HTERT RPE-1 (cell line): Measurements from ENCODE around the gene C17orf113.
"Not testable (repeated sequence)": the region's sequence is repeated elsewhere in the genome, so short reads cannot be mapped to it uniquely, and the experiment has no call there.

Experiments
- in situ Hi-C: fragments of 300-500 bp; cut with MboI; formaldehyde crosslinking; loops from 4 replicates; pipeline ENCODE4 v1.14.3; 2020; ENCODE audit warnings: low sequenced_read_pairs

The C17orf113 gene

DNA sequence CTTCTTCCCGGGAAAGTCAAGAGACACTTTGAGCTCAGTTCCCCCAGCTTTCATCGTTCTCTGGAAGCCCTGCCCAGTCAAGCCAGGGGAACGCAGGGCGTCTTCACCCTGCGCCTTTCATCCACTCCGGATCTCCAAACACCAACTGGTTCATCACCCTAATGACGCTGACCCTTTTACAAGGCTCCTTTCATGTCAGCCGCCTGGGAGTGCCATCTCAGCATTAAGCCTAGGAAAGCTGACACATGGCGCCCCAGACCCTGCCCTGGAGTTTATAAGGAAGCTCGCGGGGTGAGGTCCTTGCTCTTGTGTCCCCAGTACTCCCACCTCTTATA lies 32.6 kb downstream of the C17orf113 start:
- in situ Hi-C loops = no loop called here

DNA sequence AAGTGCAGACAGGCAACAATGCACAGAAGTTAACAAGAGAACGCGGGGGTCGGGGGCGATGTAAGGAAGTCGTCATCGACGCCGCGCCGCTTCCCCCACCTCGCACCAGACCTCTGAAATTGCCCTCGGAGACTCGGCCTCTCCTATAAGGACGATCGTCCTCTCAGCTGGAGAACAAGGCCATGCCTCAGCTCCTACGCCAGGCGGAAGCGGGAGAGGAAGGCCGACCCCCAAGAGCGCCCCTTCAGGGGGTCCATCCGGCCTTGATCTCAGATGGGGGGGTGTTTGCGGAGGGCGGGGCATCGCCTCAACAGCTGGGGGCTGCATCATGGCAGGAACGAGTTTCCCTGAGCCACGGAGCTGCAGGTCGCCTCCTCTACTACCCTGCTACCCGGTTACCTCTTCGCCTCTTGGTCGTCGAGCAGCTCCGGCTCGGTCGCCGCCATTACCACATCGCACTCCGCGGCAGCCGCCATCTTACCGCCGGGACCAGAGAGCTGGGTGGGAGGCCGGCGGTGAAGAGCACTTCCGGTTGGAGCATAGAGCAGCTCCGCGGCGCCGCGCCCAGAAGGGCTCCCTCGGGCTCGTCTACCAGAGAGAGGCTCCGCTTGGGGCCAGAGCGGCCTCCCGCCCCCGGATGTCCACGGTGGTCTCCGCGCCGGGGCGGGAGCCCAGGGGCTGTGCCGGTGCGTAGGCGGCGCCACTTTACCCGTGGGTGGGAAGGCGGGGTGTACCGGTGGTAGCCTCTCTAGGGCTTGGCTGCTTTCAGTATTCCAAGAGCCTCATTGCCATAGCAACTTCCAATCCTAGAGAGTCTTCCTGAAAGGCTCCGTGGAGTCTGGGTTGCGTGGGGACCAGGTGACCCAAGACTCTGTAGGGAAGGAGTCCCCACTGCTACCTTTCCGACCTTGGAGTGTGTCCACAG lies 33.2 kb downstream of the C17orf113 start, which contains the start of gene DNAJC7:
Gene DNAJC7, minus strand, starts transcription at position 499 of the 925 bp plus-strand sequence. Its CDS starts 23 bp downstream, at position 476.
- in situ Hi-C loops = no loop called here

DNA sequence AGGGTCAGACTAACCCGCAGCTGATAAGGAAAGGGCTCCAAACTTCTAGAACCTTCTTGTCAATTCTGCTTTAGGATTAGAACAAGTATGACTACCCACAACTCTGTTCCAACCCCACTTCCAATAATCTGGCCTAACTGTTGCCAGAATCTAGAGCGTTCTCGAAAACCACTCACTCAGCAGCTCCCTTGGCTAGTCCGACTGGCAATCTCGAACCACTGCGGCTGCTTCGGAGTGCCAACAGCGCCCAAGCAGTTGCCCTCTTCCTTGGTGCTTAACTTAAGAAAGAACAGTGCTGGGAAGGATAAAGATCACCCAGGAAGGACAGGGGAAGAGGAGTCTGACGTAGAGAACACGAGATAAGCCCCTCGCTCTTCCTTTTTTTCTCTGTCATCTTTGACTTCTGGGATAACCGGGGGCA lies 34.0 kb downstream of the C17orf113 start:
- in situ Hi-C loops = no loop called here

DNA sequence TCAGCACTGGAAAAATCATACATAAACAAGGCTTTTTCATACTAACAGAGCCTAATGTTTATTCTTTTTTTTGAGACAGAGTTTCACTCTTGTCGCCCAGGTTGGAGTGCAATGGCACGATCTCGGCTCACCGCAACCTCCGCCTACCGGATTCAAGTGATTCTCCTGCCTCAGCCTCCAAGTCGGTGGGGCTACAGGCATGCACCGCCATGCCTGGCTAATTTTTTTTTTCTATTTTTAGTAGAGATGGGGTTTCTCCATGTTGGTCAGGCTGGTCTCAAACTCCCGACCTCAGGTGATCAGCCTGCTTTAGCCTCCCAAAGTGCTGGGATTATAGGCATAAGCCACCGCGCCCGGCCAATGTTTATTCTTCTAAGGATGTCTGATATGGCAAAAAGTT lies 36.7 kb downstream of the C17orf113 start:
- in situ Hi-C loops = not testable (repeated sequence)

DNA sequence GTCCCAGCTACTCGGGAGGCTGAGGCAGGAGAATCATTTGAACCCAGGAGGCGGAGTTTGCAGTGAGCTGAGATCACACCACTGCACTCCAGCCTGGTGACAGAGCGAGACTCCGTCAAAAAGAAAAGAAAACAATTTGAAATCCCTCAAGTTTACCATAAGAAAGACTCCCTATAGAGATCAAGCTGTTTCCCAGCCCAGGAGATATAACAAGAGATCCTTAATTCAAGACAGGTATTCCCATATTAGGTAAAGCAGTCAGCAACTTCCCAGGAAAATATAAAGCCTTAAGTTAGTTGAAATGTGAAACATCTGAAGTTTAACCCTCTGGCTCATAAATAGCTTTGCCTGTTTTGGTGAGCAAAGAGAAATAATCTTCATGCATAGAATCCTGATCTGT lies 38.0 kb downstream of the C17orf113 start:
- in situ Hi-C loops = not testable (repeated sequence)

DNA sequence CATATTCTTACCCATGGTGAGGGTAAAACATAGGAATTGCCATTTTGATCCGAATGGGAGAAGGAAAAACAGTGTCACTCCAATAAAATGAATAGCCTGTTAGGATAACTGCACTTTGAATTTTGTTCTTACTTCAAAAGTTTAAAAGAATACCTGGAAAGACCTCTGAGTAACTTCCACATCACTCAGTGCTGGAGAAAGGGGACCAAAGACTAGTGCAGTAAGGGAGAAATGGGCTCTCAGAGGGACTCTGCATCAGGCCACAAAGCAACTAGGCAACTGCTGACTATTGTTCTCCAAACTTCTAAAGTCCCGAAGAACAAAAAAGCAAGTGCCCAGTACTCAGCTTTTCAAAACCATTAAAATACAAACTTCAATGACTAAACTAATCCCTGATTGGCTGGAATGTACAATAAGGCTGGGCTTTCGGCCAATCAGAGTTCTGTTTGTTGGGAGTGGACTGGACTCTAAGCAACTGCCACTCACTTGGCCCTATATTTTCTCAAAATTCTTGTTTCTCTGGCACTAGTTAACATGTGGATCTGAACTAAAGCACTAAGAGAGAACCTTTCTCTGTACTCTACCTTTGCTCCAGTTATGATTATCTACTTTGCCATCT lies 39.4 kb downstream of the C17orf113 start:
- in situ Hi-C loops = no loop called here

DNA sequence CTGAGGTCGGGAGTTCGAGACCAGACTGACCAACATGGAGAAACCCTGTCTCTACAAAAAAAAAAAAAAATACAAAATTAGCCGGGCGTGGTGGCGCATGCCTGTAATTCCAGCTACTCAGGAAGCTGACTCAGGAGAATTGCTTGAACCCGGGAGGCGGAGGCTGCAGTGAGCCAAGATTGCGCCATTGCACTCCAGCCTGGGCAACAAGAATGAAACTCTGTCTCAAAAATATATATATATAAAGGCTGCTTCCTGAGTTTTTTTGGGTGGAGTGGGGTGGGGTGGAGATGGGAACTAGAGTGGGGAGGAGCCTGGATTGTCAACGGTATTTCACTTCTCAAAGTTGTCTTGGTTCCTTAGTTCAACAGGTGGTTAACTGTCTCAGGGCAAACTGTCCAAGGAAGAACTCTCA lies 40.1 kb downstream of the C17orf113 start:
- in situ Hi-C loops = not testable (repeated sequence)

DNA sequence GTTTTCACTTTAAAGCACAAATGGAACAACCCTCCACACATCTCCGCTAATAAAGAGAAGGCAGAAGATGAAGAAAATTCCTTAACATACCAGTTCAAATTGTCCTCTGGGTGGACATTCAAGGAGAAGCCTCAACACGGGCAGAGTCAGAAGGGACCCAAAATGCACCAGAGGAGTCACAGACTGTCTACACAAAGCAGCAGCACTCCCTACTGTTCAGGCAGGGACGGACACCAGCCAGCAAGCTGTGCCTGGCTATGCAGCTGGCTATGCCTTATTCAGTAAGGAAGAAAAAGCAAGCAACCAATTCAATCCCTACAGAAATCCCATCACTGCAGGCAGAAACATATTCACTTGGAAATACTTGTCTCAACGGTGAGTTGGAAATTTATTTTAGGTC lies 41.2 kb downstream of the C17orf113 start:
- in situ Hi-C loops = no loop called here

DNA sequence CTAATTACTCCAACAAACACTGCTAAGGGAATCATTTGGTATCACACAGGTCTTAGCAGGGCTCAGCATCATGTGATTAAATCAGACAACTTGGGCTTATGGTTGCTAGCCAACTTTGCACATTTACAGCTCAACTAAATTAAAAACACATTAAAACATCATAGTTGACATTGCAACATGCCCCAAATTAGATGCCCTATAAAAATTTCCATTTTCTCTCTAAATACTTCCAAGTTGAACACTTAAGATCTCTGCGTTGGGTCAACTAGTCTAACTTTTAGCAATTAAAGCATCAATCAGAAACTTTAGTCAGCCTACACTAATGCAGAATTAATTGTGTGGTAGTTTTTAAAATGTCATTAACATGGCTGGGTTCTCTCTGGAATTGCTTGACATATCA lies 45.2 kb downstream of the C17orf113 start:
- in situ Hi-C loops = no loop called here

DNA sequence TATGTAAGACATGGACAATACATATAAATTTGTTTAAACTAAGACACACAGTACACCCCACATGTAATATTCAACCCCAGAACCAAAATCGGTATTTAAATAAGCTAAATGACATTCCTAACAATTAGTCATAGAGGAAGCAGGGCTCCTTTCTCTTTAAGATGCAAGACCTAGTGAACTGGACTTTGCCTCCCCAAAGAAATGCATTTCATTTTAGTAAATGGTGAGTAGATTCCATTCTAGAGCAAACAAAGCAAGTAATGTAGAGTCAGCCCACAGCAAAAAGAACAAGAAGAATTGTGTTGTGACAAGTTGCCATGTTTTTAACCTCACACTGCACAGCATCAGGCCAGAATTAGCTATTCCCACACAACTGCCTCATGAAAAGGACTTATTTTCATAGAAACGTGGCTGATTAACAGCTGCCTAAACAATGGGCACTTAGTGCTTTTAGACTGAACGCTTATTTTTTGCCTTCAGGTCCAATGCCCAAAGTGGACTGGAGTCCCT lies 47.6 kb downstream of the C17orf113 start:
- in situ Hi-C loops = no loop called here

DNA sequence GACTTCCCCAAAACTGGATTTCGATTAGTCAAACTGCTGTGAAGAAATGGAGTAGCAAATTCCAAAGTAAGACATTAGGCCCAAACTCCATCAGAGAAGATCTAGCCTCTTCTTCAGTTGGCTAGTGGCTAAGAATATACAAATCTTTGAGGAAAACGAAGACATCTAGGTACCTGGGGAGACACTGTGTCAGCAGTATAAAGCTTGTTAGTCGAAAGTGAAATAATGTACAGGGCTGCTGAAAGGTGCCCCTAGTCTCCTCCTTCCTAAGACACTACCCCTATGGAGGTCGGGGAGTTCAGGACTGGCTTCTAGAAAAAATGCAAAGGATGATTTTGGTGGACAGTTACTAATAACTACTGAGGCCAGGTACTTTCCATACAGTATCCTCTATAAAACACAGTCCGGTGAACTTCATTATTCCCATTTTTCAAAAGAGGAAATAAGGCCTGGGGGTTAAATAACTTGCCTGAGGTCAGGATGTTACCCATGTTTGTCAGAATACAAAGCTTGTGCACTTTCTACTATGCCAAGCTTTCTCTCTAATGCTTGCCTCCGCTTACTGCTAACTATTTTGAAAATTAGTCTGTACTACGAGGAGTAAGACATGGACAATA lies 48.1 kb downstream of the C17orf113 start:
- in situ Hi-C loops = no loop called here

DNA sequence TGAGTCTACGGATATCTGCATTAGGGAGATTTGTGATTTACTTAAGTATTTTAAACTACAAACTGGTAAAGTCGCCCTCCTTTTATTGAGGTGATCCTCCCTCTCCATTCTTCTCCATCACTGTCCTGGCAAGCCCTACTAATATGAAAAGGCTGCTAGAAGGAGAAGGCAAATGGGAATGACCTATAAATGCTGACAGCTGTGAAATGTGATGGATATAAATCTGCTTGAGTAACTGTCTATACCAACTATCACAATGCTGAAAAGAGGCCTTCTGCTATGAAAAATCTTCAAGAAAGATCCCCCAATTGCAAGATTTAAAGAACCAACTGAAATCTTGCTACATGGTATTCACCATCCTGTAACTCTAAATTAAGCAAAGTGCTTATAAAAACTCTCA lies 48.7 kb downstream of the C17orf113 start:
- in situ Hi-C loops = no loop called here

DNA sequence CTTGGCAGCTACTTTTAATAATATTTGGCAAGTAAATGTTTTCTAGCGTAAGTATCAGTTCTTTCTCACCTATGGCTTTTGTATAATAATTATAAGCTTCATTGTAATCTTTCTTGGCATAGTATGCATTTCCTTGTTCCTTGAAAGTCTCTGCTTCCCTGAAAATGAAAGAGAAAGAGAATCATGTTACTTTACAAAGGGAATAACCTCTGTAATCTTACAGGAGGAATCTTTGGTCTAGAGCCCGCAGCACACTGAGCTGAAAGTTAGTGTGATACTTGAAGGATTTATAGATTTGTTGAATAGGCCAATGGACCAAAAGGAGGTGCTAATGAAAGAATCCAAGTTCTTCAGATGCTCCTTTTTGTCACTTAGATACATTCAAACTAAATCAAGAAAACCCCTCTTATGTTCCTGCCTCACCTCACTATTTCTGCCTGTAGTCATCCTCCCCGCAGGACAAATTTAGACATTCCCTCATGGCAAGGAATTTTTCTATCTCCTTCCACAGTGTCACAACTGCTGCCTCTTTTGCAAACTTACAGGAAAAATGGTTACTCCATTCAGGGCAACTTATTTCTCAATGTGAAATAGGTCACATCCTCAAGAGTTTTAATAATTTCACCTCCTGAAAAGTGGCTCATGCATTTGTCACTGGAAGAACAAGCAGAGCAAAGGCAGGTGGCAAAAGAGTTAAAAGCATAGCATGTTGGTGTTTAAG lies 49.8 kb downstream of the C17orf113 start:
- in situ Hi-C loops = no loop called here

DNA sequence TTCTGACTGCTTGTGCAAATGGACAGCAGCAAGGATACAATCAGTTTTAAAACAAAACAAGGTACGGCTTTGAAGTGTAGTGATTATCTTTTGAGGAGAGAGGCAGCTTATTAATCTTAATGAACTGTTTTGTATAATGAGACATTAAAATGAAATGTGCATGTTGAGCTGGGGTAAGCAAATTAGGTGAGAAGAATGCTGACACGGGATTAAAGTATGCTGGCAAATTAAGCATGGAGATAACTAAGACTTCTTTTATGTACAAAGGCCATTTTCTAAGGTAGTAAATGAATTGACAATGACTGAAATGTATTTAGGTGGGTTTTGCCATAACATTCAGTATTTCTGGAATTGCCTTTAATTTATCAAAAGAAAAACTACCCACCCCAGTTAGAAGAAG lies 51.9 kb downstream of the C17orf113 start:
- in situ Hi-C loops = no loop called here

DNA sequence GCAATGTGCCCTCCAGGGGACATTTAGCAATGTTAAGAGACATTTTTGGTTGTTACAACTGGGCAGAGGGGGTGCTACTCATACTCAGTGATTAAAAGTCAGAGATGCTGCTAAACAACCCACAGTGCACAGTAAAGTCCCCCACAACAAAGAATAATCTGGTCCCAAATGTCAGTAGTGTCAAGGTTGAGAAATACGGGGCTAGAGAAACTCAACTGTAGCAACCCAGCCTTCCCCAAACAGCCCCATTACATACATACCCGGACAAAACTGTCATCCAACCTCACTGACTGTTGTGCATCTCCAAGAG lies 53.6 kb downstream of the C17orf113 start:
- in situ Hi-C loops = no loop called here

DNA sequence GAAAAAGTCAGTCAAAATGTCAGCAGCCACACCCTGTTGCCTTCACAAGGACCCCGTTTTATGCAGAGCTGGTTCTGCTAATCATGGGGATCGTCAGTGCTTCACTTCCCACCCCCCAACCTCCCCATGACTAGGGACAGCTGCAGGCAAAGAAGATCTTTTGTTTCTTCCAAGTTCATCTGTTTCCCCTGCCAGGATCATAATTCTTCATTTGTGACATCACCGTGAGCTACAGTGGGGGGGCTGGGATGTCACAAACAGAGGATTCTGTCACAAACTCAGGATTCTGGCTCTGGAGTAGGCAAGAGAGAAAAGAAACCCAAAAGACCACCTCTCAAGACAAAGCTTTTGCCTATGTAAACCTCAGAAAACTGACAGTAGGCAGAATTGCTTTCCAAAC lies 57.8 kb downstream of the C17orf113 start:
- in situ Hi-C loops = no loop called here

DNA sequence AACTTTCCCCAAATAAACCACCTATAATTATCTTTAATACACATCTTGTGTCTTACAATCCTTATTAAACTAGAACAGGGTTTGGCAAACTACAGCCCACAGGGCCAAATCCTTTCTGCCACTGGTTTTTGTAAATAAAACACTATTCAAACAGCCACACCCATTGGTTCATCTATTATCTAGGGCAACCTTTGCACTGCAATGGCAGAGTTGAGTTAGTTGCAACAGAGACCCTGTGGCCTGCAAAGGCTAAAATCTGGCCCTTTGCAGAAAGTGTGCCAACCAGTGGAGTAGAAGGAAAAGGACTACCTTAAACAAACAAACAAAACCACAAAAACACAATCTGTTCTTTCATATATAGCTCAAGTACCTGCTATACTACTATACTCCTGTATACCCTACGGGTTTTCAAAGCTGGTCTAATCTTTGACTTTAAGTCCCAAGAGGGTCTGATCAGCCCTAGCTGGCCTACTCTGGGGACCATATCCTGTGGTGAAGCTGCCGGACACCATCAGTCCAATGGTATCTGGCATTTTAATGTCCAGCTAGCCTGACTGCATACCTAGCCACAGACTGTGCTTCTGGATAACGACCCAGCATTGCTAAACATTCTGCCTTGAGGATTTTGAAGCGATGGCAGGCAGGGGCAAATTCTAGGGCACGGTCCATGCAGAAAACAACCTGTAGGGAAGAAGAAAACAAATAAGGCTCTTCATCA lies 60.5 kb downstream of the C17orf113 start:
- in situ Hi-C loops = no loop called here

DNA sequence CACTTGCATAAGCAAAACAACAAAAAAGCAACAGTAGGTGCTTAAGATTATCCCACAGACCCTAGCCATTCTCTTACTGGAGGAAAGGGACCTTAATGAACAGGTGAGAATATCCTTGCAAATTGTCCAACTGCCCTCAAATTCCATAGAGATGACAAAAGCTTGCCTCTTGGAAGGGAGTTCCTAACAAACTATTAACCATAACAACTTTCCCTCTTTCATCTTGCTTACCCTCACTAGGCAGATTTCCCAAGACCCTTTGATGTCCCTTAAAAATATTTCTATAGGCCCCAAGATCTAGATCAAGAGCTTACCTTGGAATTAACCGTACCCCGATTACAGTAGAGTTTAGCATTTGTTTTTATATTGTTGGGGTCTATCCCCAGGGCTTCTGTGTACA lies 62.0 kb downstream of the C17orf113 start:
- in situ Hi-C loops = no loop called here
